ENCODE results near the gene ZMIZ1. TPM values are rescaled to one million over a fixed set of nuclear protein-coding genes. Genes with fewer than 3 reads are reported as not detected.
A peak's percentile ranks its signal among the peaks of the same experiment; 100 is the strongest.

Gene ZMIZ1
- total RNA-seq, 1 donor from 2014 or later, result 46.2 TPM

GRCh38 chr10:79052291-79053080 is 16.3 kb upstream of the ZMIZ1 start:
- DNase-seq (ENCODE audit: low spot score), result peak; percentile 61
- TF ChIP-seq CTCF (IDR thresholded peaks at IDR 0.05), result peak; percentile 64
- no peaks in the 10 kb centered on the region for H3K27me3 Mint-ChIP-seq (ENCODE audit: low read depth)
- no peaks in the 10 kb centered on the region for H3K9me3 Mint-ChIP-seq (ENCODE audit: low read depth)
- H3K27ac Mint-ChIP-seq (ENCODE audit: unreplicated experiment), result no peak overlapping the region
- H3K36me3 Mint-ChIP-seq (ENCODE audit: low read depth), result no peaks in the 10 kb centered on the region
- H3K4me1 Mint-ChIP-seq (ENCODE audit: low read depth), result peaks cover 20% of the 10 kb centered on the region
- H3K4me3 Mint-ChIP-seq (ENCODE audit: unreplicated experiment), result no peak overlapping the region

DNA sequence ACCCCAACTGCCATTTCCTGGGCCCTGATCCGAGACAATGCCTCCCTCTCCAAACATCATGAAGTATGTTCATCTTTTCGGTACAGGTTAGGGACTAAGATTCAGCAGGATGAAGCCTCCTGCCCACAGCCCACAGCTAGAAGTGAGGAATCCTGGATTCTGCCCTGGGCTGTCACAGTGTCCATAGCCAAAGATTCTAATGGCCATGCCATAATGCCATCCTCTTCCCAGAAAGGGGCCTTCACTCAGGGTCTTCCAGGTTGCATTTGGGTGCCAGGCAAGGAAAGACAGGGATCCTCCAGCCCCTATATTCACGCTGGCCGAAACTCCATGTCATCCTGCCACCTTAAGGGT is 15.7 kb upstream of the ZMIZ1 start:
- Mint-ChIP-seq H3K27me3 (ENCODE audit: low read depth) (no peaks in the 10 kb centered on the region), H3K4me1 (ENCODE audit: low read depth) (peaks cover 20% of the 10 kb centered on the region), H3K4me3 (ENCODE audit: unreplicated experiment) (no peak overlapping the region), H3K9me3 (ENCODE audit: low read depth) (no peaks in the 10 kb centered on the region), H3K36me3 (ENCODE audit: low read depth) (no peaks in the 10 kb centered on the region), H3K27ac (ENCODE audit: unreplicated experiment) (no peak overlapping the region)
- peak; percentile 12 for DNase-seq (ENCODE audit: low spot score)
- no peak for TF ChIP-seq CTCF (IDR thresholded peaks at IDR 0.05)

GRCh38 chr10:79053481-79054202 is 15.1 kb upstream of the ZMIZ1 start:
- peak; percentile 27 for DNase-seq (ENCODE audit: low spot score)
- Mint-ChIP-seq H3K4me1 (ENCODE audit: low read depth) (peaks cover 20% of the 10 kb centered on the region), H3K9me3 (ENCODE audit: low read depth) (no peaks in the 10 kb centered on the region), H3K4me3 (ENCODE audit: unreplicated experiment) (no peak overlapping the region), H3K27ac (ENCODE audit: unreplicated experiment) (no peak overlapping the region), H3K27me3 (ENCODE audit: low read depth) (peaks cover 5% of the 10 kb centered on the region), H3K36me3 (ENCODE audit: low read depth) (no peaks in the 10 kb centered on the region)
- no peak for TF ChIP-seq CTCF (IDR thresholded peaks at IDR 0.05)

DNA sequence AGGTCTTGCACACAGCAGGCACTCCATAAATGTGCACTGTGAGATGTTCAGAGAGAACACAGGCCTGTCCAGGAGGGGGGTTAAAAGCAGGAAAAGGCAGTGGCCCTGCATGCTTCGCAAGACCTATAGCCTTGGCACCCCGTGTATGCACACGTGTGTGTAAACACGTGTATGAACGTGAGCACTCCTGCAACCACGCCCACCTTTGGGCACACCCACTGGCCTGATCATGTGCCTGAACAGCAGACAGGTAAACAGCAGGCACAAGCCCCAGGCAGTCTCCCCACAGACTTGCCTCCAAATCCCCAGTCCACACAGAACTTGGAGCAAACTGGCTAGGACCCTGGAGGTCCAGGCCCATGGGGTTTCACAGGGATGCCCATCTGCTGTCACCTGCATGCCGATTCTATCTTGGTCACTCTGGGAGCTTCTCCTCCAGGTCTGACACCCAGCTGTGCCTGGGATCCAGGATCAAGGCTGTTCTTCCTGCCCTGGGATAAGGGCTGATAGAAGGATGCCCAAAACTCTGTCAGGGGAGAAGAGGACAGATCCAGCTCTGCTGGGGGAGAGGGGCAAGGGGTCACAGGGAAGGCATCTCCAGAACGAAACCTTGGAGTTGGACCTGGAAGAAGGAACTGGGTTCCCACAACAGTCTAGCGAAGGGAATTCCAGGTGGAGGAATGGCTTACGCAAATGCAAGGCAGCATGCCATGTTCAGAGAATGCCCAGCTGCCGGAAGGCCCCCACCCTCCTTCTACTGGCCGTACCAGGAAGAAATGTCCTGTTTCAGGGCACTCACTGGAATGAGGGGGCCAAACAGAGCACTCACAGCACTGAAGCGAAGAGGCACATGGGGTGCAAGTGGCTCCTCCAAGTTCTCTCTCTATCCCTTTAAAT is 14.3 kb upstream of the ZMIZ1 start:
- no peaks in the 10 kb centered on the region for H3K36me3 Mint-ChIP-seq (ENCODE audit: low read depth)
- peaks cover 5% of the 10 kb centered on the region for H3K27me3 Mint-ChIP-seq (ENCODE audit: low read depth)
- H3K4me3 Mint-ChIP-seq (ENCODE audit: unreplicated experiment), result no peak overlapping the region
- no peak overlapping the region for H3K27ac Mint-ChIP-seq (ENCODE audit: unreplicated experiment)
- TF ChIP-seq CTCF (IDR thresholded peaks at IDR 0.05), result no peak
- peaks cover 17% of the 10 kb centered on the region for H3K4me1 Mint-ChIP-seq (ENCODE audit: low read depth)
- H3K9me3 Mint-ChIP-seq (ENCODE audit: low read depth), result no peaks in the 10 kb centered on the region
- DNase-seq (ENCODE audit: low spot score), result peak; percentile 79
